SK-N-SH treated with all-trans-retinoic acid at 6 μM for 48 hours (cell line): Measurements from ENCODE around the gene RAB35.
A peak's percentile ranks its signal among the peaks of the same experiment; 100 is the strongest.

Experiments
- ATAC-seq: fragments of 200-7000 bp; cut with Tn5 transposase; 3 replicates; pipeline ENCODE4 v1.9.1; 2020; ENCODE audit warnings: mild to moderate bottlenecking, moderate library complexity
- ARNTL ChIP-seq: fragments of 450-650 bp; formaldehyde crosslinking; IDR thresholded peaks from 2 replicates; pipeline ENCODE4 v1.5.0; 2020; ENCODE audit warnings: low read depth, mild to moderate bottlenecking, moderate library complexity, borderline replicate concordance
- BACH2 ChIP-seq: fragments of 250-450 bp; sonication (Bioruptor Pico); IDR thresholded peaks from 2 replicates; pipeline ENCODE4 v1.9.0; 2021; ENCODE audit warnings: mild to moderate bottlenecking, borderline replicate concordance
- CSDC2 ChIP-seq: fragments of 250-450 bp; sonication (Bioruptor Pico); IDR thresholded peaks from 2 replicates; pipeline ENCODE4 v1.5.0; 2020; ENCODE audit warnings: mild to moderate bottlenecking, moderate library complexity
- ESRRG ChIP-seq: fragments of 250-450 bp; sonication (Bioruptor Pico); IDR thresholded peaks from 2 replicates; pipeline ENCODE4 v1.6.1; 2021; ENCODE audit warnings: mild to moderate bottlenecking
- GLIS3 ChIP-seq: fragments of 250-450 bp; sonication (Bioruptor Pico); IDR thresholded peaks from 2 replicates; pipeline ENCODE4 v1.5.0; 2020; ENCODE audit warnings: mild to moderate bottlenecking, moderate library complexity
- ISL1 ChIP-seq: fragments of 250-450 bp; sonication (Bioruptor Pico); IDR thresholded peaks from 2 replicates; pipeline ENCODE4 v2.1.2; 2022; ENCODE audit warnings: mild to moderate bottlenecking, moderate library complexity
- OSR1 ChIP-seq: fragments of 250-450 bp; sonication (Bioruptor Pico); IDR thresholded peaks from 2 replicates; pipeline ENCODE4 v1.8.0; 2022; ENCODE audit warnings: moderate library complexity, mild to moderate bottlenecking, inconsistent platforms
- PPARA ChIP-seq: fragments of 250-450 bp; sonication (Bioruptor Pico); IDR thresholded peaks from 2 replicates; pipeline ENCODE4 v1.5.0; 2020; ENCODE audit warnings: mild to moderate bottlenecking, borderline replicate concordance
- RARB ChIP-seq: fragments of 250-450 bp; sonication (Bioruptor Pico); IDR thresholded peaks from 2 replicates; pipeline ENCODE4 v1.8.0; 2021; ENCODE audit warnings: mild to moderate bottlenecking, moderate library complexity
- SNAI2 ChIP-seq: fragments of 250-450 bp; sonication (Bioruptor Pico); IDR thresholded peaks from 2 replicates; pipeline ENCODE4 v1.5.0; 2020; ENCODE audit warnings: mild to moderate bottlenecking, moderate library complexity
- TCF4 ChIP-seq: fragments of 250-450 bp; sonication (Bioruptor Pico); IDR thresholded peaks from 2 replicates; pipeline ENCODE4 v1.8.0; 2021; ENCODE audit warnings: mild to moderate bottlenecking, moderate library complexity, borderline replicate concordance
- TOX ChIP-seq: fragments of 250-450 bp; sonication (Bioruptor Pico); IDR thresholded peaks from 2 replicates; pipeline ENCODE4 v1.8.0; 2021; ENCODE audit warnings: mild to moderate bottlenecking, moderate library complexity, borderline replicate concordance
- ZC3H10 ChIP-seq: fragments of 250-450 bp; sonication (Bioruptor Pico); IDR thresholded peaks from 2 replicates; pipeline ENCODE4 v1.5.1; 2021; ENCODE audit warnings: mild to moderate bottlenecking, moderate library complexity
- ZFP3 ChIP-seq: fragments of 250-450 bp; sonication (Bioruptor Pico); IDR thresholded peaks from 2 replicates; pipeline ENCODE4 v1.5.0; 2020; ENCODE audit warnings: mild to moderate bottlenecking, moderate library complexity
- ZFP30 ChIP-seq: fragments of 450-650 bp; formaldehyde crosslinking; IDR thresholded peaks from 2 replicates; pipeline ENCODE4 v1.5.0; 2022; ENCODE audit warnings: mild to moderate bottlenecking, moderate library complexity
- ZNF70 ChIP-seq: fragments of 450-650 bp; formaldehyde crosslinking; IDR thresholded peaks from 2 replicates; pipeline ENCODE4 v1.5.0; 2020; ENCODE audit warnings: mild to moderate bottlenecking, moderate library complexity
- ZNF8 ChIP-seq: fragments of 450-650 bp; formaldehyde crosslinking; IDR thresholded peaks from 2 replicates; pipeline ENCODE4 v1.5.0; 2020; ENCODE audit warnings: mild to moderate bottlenecking, moderate library complexity
- TF ChIP-seq, protein P1 (sequence below): fragments of 250-450 bp; sonication (Bioruptor Pico); IDR thresholded peaks from 2 replicates; pipeline ENCODE4 v1.8.0; 2020; ENCODE audit warnings: mild to moderate bottlenecking, moderate library complexity, borderline replicate concordance
- TF ChIP-seq, protein P2 (sequence below): fragments of 250-450 bp; sonication (Bioruptor Pico); IDR thresholded peaks from 2 replicates; pipeline ENCODE4 v1.5.0; 2020; ENCODE audit warnings: mild to moderate bottlenecking, moderate library complexity
- TF ChIP-seq, protein P3 (sequence below): fragments of 250-450 bp; sonication (Bioruptor Pico); IDR thresholded peaks from 2 replicates; pipeline ENCODE4 v1.5.1; 2020; ENCODE audit warnings: low read depth, mild to moderate bottlenecking, moderate library complexity
- TF ChIP-seq, protein P4 (sequence below): fragments of 250-450 bp; sonication (Bioruptor Pico); IDR thresholded peaks from 2 replicates; pipeline ENCODE4 v1.8.0; 2021; ENCODE audit warnings: low read depth, mild to moderate bottlenecking, moderate library complexity, borderline replicate concordance

RAB35 gene

DNA sequence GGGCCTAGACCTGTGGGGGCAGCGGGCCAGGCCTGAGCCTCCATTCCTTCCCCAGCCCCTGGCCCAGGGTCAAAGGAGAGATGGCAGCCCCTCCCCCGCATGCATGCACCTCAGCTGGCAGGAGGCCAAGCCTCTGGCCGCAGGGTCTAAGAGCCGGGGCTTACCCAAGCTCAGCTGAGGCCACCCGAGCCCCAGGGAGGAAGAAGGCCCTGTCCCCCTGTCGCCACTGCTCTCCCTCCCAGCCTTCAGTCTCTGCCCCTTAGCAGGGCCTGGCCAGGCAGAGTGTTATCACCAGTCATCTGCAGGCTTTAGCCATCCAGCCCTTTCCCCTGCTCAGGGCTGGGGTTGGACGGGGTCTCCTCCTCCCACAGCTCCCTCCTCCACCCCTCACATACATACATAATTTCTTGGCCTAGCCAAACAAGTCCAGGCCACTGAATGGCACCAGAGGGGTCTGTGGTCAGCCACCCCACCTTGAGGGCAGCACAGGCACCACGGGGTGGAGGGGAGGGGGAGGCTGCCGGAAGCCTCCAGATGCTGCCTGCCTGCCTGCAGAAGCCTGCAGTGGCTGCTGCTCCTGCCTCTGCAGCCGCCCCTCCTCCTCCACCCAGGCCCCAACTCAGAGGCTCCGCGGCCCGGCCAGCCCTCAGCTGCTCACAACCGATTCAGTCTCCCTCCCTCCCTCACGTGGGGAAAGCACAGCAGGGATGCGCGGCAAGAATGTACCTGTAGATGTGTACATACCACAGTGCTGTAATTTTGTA lies 22.8 kb downstream of the RAB35 start:
- peak; percentile 55 for ATAC-seq
- TF ChIP-seq, protein P1, sequence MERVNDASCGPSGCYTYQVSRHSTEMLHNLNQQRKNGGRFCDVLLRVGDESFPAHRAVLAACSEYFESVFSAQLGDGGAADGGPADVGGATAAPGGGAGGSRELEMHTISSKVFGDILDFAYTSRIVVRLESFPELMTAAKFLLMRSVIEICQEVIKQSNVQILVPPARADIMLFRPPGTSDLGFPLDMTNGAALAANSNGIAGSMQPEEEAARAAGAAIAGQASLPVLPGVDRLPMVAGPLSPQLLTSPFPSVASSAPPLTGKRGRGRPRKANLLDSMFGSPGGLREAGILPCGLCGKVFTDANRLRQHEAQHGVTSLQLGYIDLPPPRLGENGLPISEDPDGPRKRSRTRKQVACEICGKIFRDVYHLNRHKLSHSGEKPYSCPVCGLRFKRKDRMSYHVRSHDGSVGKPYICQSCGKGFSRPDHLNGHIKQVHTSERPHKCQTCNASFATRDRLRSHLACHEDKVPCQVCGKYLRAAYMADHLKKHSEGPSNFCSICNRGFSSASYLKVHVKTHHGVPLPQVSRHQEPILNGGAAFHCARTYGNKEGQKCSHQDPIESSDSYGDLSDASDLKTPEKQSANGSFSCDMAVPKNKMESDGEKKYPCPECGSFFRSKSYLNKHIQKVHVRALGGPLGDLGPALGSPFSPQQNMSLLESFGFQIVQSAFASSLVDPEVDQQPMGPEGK: no peak
- TF ChIP-seq ZNF70 (CRISPR knock-in tag): 0 out of 2 replicates have a peak, but pooled peaks have one; percentile 37
- peak; percentile 76 for TF ChIP-seq TCF4 (CRISPR knock-in tag)

DNA sequence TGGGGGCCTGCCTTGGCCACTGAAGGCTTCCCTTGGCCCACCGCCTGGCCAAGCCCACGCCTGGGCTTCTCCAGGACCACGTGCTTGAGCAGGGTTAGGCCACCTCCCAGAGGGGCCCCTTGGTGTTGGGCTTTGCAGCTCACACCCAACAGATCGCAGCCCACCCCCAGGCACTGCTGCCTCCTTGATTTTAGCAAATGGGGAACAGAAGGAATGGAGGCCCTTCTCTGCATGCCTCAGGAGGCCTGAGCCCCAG lies 23.3 kb downstream of the RAB35 start:
- no peak for TF ChIP-seq ISL1 (CRISPR knock-in tag)
- peak; percentile 7; the same call in 1 of the 3 replicates for ATAC-seq

DNA sequence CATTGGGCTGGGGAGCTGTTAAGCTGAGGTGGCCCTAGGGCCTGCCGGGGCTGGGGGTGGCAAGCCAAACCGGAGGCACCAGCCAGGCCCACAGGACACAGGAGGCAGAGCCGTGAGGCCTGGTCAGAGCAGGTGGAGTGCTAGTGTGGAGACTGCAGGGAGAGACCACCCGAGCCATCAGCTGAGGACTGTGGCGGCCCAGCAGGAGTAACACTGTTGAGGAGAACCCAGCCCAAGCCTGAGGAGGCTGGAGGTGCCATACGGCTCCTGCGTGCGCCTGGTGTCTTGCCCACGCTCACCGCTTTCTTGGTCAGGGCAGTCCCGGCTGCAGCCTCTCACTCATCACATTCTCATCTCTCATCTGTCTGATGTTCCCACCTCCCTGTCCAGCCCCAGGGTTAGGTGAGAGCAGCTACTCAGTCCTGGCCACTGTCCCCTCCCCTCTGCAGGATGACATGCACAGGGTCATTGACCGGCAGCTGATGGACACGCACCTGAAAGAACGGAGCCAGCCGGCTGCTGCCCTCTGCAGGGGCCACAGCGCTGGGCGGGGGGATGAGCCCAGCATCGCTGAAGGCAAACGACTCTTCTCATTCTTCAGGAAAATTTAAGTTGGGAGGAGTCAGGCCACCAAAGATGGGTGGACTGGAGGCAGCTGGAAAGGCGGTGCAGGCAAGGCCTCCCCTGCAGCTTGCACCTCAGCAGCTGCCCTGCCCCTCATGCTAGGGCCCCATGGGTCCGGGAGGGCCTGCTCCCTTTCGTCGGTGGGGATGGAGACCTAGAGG lies 23.8 kb downstream of the RAB35 start:
- TF ChIP-seq, protein P2, sequence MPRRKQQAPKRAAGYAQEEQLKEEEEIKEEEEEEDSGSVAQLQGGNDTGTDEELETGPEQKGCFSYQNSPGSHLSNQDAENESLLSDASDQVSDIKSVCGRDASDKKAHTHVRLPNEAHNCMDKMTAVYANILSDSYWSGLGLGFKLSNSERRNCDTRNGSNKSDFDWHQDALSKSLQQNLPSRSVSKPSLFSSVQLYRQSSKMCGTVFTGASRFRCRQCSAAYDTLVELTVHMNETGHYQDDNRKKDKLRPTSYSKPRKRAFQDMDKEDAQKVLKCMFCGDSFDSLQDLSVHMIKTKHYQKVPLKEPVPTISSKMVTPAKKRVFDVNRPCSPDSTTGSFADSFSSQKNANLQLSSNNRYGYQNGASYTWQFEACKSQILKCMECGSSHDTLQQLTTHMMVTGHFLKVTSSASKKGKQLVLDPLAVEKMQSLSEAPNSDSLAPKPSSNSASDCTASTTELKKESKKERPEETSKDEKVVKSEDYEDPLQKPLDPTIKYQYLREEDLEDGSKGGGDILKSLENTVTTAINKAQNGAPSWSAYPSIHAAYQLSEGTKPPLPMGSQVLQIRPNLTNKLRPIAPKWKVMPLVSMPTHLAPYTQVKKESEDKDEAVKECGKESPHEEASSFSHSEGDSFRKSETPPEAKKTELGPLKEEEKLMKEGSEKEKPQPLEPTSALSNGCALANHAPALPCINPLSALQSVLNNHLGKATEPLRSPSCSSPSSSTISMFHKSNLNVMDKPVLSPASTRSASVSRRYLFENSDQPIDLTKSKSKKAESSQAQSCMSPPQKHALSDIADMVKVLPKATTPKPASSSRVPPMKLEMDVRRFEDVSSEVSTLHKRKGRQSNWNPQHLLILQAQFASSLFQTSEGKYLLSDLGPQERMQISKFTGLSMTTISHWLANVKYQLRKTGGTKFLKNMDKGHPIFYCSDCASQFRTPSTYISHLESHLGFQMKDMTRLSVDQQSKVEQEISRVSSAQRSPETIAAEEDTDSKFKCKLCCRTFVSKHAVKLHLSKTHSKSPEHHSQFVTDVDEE (CRISPR knock-in tag): no peak
- ATAC-seq: no peak; the same call in 2 of the 3 replicates

DNA sequence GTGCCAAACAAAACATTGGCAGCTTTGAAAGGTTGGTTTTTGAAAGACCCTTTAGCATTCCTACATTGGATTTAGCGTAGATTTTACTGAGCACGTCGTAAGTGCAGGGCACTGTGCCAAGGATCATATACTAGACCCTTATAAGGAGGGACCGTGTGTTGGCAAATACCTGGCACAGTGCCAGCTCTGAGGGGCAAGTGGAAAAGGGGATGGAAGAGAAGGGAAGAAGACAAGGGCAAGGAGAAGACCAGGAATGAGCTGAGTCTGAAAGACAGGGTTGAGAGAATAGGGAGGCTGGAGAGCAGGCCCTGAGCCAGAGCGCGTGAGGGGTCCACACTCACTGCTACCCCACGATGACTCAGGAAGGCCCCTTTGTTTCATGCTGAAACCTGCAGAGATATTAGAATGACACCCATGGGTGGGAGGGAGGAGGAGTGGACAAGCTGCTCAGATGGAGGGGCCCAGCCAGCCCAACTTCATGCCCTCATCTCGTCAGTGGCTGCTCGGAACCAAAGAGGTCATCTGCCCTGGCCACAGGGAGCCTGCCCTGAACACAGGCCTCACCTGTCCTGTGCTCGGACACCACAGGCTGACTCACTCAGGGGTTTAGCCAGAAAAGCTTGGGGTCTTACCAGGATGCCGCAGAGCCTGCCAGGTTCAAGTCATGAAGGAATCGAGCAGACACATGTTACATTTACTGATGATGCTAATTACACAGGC lies 25.0 kb downstream of the RAB35 start:
- ATAC-seq: no peak
- no peak for TF ChIP-seq RARB (CRISPR knock-in tag)
- no peak for TF ChIP-seq GLIS3 (CRISPR knock-in tag)
- TF ChIP-seq, protein P3, sequence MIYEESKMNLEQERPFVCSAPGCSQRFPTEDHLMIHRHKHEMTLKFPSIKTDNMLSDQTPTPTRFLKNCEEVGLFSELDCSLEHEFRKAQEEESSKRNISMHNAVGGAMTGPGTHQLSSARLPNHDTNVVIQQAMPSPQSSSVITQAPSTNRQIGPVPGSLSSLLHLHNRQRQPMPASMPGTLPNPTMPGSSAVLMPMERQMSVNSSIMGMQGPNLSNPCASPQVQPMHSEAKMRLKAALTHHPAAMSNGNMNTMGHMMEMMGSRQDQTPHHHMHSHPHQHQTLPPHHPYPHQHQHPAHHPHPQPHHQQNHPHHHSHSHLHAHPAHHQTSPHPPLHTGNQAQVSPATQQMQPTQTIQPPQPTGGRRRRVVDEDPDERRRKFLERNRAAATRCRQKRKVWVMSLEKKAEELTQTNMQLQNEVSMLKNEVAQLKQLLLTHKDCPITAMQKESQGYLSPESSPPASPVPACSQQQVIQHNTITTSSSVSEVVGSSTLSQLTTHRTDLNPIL (CRISPR knock-in tag): no peak
- TF ChIP-seq BACH2 (CRISPR knock-in tag): no peak
- TF ChIP-seq TOX: no peak
- no peak for TF ChIP-seq ZNF8 (CRISPR knock-in tag)
- TF ChIP-seq ZFP30 (CRISPR knock-in tag): no peak
- TF ChIP-seq CSDC2 (CRISPR knock-in tag): no peak
- TF ChIP-seq OSR1: no peak
- TF ChIP-seq, protein P2 (CRISPR knock-in tag): no peak
- TF ChIP-seq, protein P4, sequence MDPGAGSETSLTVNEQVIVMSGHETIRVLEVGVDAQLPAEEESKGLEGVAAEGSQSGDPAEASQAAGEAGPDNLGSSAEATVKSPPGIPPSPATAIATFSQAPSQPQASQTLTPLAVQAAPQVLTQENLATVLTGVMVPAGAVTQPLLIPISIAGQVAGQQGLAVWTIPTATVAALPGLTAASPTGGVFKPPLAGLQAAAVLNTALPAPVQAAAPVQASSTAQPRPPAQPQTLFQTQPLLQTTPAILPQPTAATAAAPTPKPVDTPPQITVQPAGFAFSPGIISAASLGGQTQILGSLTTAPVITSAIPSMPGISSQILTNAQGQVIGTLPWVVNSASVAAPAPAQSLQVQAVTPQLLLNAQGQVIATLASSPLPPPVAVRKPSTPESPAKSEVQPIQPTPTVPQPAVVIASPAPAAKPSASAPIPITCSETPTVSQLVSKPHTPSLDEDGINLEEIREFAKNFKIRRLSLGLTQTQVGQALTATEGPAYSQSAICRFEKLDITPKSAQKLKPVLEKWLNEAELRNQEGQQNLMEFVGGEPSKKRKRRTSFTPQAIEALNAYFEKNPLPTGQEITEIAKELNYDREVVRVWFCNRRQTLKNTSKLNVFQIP: no peak
- no peak for TF ChIP-seq SNAI2 (CRISPR knock-in tag)
- no peak for TF ChIP-seq ARNTL (CRISPR knock-in tag)
- no peak for TF ChIP-seq ZFP3 (CRISPR knock-in tag)
- no peak for TF ChIP-seq ZNF70 (CRISPR knock-in tag)
- no peak for TF ChIP-seq ESRRG
- no peak for TF ChIP-seq ZC3H10 (CRISPR knock-in tag)
- TF ChIP-seq ISL1 (CRISPR knock-in tag): no peak
- TF ChIP-seq, protein P1: no peak
- no peak for TF ChIP-seq PPARA (CRISPR knock-in tag)
